A549 (cell line): ENCODE data around the gene HBG1. TPM values are rescaled to one million over a fixed set of nuclear protein-coding genes. Genes with fewer than 3 reads are reported as not detected.

Experiments
- ATAC-seq, 2 experiments: fragments of 200-7000 bp in 1 of 2; fragments of >200 bp in 1 of 2; cut with Nextera tagmentation in 1 of 2; cut with Tn5 transposase in 1 of 2; 3 replicates each; pipeline versions ENCODE4 v1.8.0 to v1.9.1; 2018 to 2020; ENCODE audit warnings: mild to moderate bottlenecking in 1 of 2, moderate library complexity in 1 of 2
- CTCF ChIA-PET: fragments of 300-600 bp; sonication (Branson Sonifier 250); formaldehyde crosslinking; extraction: SDS; loops from one replicate; lab custom pipeline; 2021; ENCODE audit warnings: antibody characterized with exemption, inconsistent platforms; lab: Yijun Ruan, JAX
- POLR2A ChIA-PET: fragments of 350-600 bp; formaldehyde crosslinking; extraction: SDS; loops from one replicate; lab custom pipeline; 2021; ENCODE audit warnings: antibody characterized with exemption, inconsistent platforms; lab: Yijun Ruan, JAX
- DNase-seq, 2 experiments: peaks; one replicate each; pipeline versions ENCODE4 v3.0.0 to v3.0.0-alpha.2; 2011 to 2016; ENCODE audit warnings: low read depth in 1 of 2, low spot score in 1 of 2
- FAIRE-seq: peaks from 2 replicates; lab custom pipeline; 2011; peaks lifted over from hg19 to GRCh38; lab: Jason Lieb, UNC
- H3K27ac ChIP-seq, 2 experiments: fragments of >200 bp; sonication (Bioruptor Twin); formaldehyde crosslinking; 3 replicates each; pipeline ENCODE4 v1.5.1; 2016 to 2017
- H3K4me1 ChIP-seq: fragments of >200 bp; sonication (Bioruptor Twin); formaldehyde crosslinking; 3 replicates; pipeline ENCODE4 v1.6.1; 2016
- H3K4me2 ChIP-seq: fragments of >200 bp; sonication (Bioruptor Twin); formaldehyde crosslinking; 3 replicates; pipeline ENCODE4 v1.6.1; 2016
- H3K4me3 ChIP-seq: fragments of >200 bp; sonication (Bioruptor Twin); formaldehyde crosslinking; 3 replicates; pipeline ENCODE4 v1.5.1; 2016
- H3K9me3 ChIP-seq: fragments of >200 bp; sonication (Bioruptor Twin); formaldehyde crosslinking; 3 replicates; pipeline ENCODE4 v1.6.1; 2016
- BHLHE40 ChIP-seq: IDR thresholded peaks from 2 replicates; pipeline ENCODE4 v1.6.1; 2012; ENCODE audit warnings: low read depth, low read length, inconsistent platforms
- CHD2 ChIP-seq: fragments of 150-350 bp; IDR thresholded peaks from 2 replicates; pipeline ENCODE4 v1.6.1; 2014; ENCODE audit warnings: low read length; ENCODE audit not compliant: partially characterized antibody
- CTCF ChIP-seq: fragments of >200 bp; sonication (Bioruptor Twin); formaldehyde crosslinking; IDR thresholded peaks from 3 replicates; pipeline ENCODE4 v1.5.1; 2016
- EP300 ChIP-seq, 2 experiments: fragments of >200 bp; sonication (Bioruptor Twin); formaldehyde crosslinking; IDR thresholded peaks; 2 replicates in 1 of 2; 3 replicates in 1 of 2; pipeline ENCODE4 v1.6.1; 2016 to 2017
- ESRRA ChIP-seq: fragments of 150-350 bp; IDR thresholded peaks from 2 replicates; pipeline ENCODE4 v1.6.1; 2014; ENCODE audit warnings: mild to moderate bottlenecking, low read length, borderline replicate concordance
- GATA3 ChIP-seq: IDR thresholded peaks from 2 replicates; pipeline ENCODE4 v1.6.1; 2012; ENCODE audit warnings: borderline replicate concordance
- HOXA7 ChIP-seq: fragments of 250-450 bp; sonication (Bioruptor Pico); IDR thresholded peaks from 2 replicates; pipeline ENCODE4 v1.5.0; 2020; ENCODE audit warnings: mild to moderate bottlenecking, moderate library complexity
- JUN ChIP-seq, 2 experiments: fragments of >200 bp; sonication (Bioruptor Twin); formaldehyde crosslinking; IDR thresholded peaks; 2 replicates in 1 of 2; 3 replicates in 1 of 2; pipeline ENCODE4 v1.6.1; 2016 to 2017
- MAX ChIP-seq: IDR thresholded peaks from 2 replicates; pipeline ENCODE4 v1.6.1; 2012
- MAZ ChIP-seq: fragments of 150-350 bp; IDR thresholded peaks from 2 replicates; pipeline ENCODE4 v1.6.1; 2014; ENCODE audit warnings: antibody characterized with exemption, low read depth, low read length, borderline replicate concordance
- MYC ChIP-seq: IDR thresholded peaks from 2 replicates; pipeline ENCODE4 v1.6.1; 2012; ENCODE audit warnings: mild to moderate bottlenecking, inconsistent platforms, low read length, improper control_type of control experiment, borderline replicate concordance
- NFE2L2 ChIP-seq: fragments of 150-350 bp; conservative IDR thresholded peaks from 2 replicates; pipeline ENCODE4 v1.6.1; 2014; ENCODE audit warnings: low read length
- PBX3 ChIP-seq: IDR thresholded peaks from 2 replicates; pipeline ENCODE4 v1.6.1; 2012
- REST ChIP-seq: fragments of 200-600 bp; sonication (generic); IDR thresholded peaks from 2 replicates; pipeline ENCODE4 v1.6.1; 2016; ENCODE audit warnings: antibody characterized with exemption, mild to moderate bottlenecking, moderate library complexity
- SMC3 ChIP-seq: fragments of >200 bp; sonication (Bioruptor Twin); formaldehyde crosslinking; IDR thresholded peaks from 3 replicates; pipeline ENCODE4 v1.6.1; 2018; ENCODE audit warnings: inconsistent platforms
- USF2 ChIP-seq: fragments of 450-650 bp; IDR thresholded peaks from 2 replicates; pipeline ENCODE4 v1.6.1; 2014; ENCODE audit warnings: antibody characterized with exemption
- ZC3H11A ChIP-seq: fragments of 450-650 bp; IDR thresholded peaks from 2 replicates; pipeline ENCODE4 v1.6.1; 2014; ENCODE audit warnings: antibody characterized with exemption, mild to moderate bottlenecking
- ZFP36 ChIP-seq: fragments of 450-650 bp; IDR thresholded peaks from 2 replicates; pipeline ENCODE4 v1.6.1; 2014; ENCODE audit warnings: borderline replicate concordance; ENCODE audit not compliant: partially characterized antibody
- ZSCAN20 ChIP-seq: fragments of 250-450 bp; sonication (Bioruptor Pico); IDR thresholded peaks from 2 replicates; pipeline ENCODE4 v1.8.0; 2022; ENCODE audit warnings: mild to moderate bottlenecking, moderate library complexity
- WGBS: methylation state at CpG from one replicate; pipeline ENCODE4 v1.1.6; 2017; ENCODE audit errors: missing lambda C conversion rate; 5-methylcytosine and 5-hydroxymethylcytosine counted together
- polyA plus RNA-seq, 4 experiments: library from polyadenylated mRNA; depleted of rRNA in 3 of 4; stranded (reverse); fragments of >200 nt; fragmentation: RNase III in 1 of 4; extraction: RNeasy Plus Mini Kit Qiagen cat#74134 plus additional on column Dnase treatment in 1 of 4; gene quantifications; 2 replicates in 3 of 4; 3 replicates in 1 of 4; pipeline ENCODE4 v1.2.3, GENCODE V29; 2011 to 2017

HBG1 gene
- polyA plus RNA-seq, 2 of the 4 experiments (the other 2 are of a cell fraction) = not detected

GRCh38 chr11:5246772-5247471 lies 2.7 kb downstream of the HBG1 start (continued):
- TF ChIP-seq MAZ (no peak), PBX3 (no peak), CHD2 (no peak)

- TF ChIP-seq MAZ (no peak), MYC (no peak), GATA3 (no peak), ZC3H11A (no peak), ESRRA (no peak), SMC3 (no peak), EP300 (IDR thresholded peaks at IDR 0.05) (no peak), ZFP36 (no peak), REST (no peak), NFE2L2 (no peak), JUN (IDR thresholded peaks at IDR 0.05) (no peak), ZSCAN20 (CRISPR knock-in tag) (no peak), MAX (no peak), HOXA7 (CRISPR knock-in tag) (no peak), CTCF (no peak), USF2 (no peak), BHLHE40 (no peak)
- 49% methylated on average over 2 of the region's 2 CpGs for WGBS
- FAIRE-seq (no peak), ATAC-seq (no peak), DNase-seq (no peak)
- no peaks in the 10 kb centered on the region for H3K4me1 ChIP-seq
- CTCF ChIA-PET = no interaction called here
- H3K27ac ChIP-seq = no peak overlapping the region
- no peak overlapping the region for H3K4me2 ChIP-seq
- H3K4me3 ChIP-seq = no peak overlapping the region
- H3K9me3 ChIP-seq = no peaks in the 10 kb centered on the region
- POLR2A ChIA-PET = no interaction called here
Measured at GRCh38 chr11:5245155-5245554, 4.5 kb downstream of the HBG1 start.
